A549 (cell line): Measurements from ENCODE around the gene ABCA5.

Experiments used
- CEBPB ChIP-seq, 2 experiments: fragments of >200 bp in 1 of 2; sonication (Bioruptor Twin) in 1 of 2; formaldehyde crosslinking in 1 of 2; IDR thresholded peaks; 2 replicates each; pipeline ENCODE4 v1.6.1; 2012 to 2016
- CTCF ChIP-seq: fragments of >200 bp; sonication (Bioruptor Twin); formaldehyde crosslinking; IDR thresholded peaks from 3 replicates; pipeline ENCODE4 v1.5.1; 2016
- E2F6 ChIP-seq: IDR thresholded peaks from 2 replicates; pipeline ENCODE4 v1.6.1; 2012; ENCODE audit warnings: low read depth, borderline replicate concordance
- MYC ChIP-seq: IDR thresholded peaks from 2 replicates; pipeline ENCODE4 v1.6.1; 2012; ENCODE audit warnings: mild to moderate bottlenecking, inconsistent platforms, low read length, improper control_type of control experiment, borderline replicate concordance
- PHF8 ChIP-seq: fragments of 200-600 bp; sonication (generic); IDR thresholded peaks from 2 replicates; pipeline ENCODE4 v1.6.1; 2016; ENCODE audit warnings: low read depth, mild to moderate bottlenecking, antibody characterized with exemption, moderate library complexity, borderline replicate concordance
- POLR2A ChIP-seq: IDR thresholded peaks from 2 replicates; pipeline ENCODE4 v1.6.1; 2012; ENCODE audit warnings: mild to moderate bottlenecking, low read length
- RFX5 ChIP-seq: fragments of 450-650 bp; IDR thresholded peaks from 2 replicates; pipeline ENCODE4 v1.7.1; 2014; ENCODE audit warnings: antibody characterized with exemption, mild to moderate bottlenecking, moderate library complexity
- TF ChIP-seq, protein P1 (sequence below): IDR thresholded peaks from 2 replicates; pipeline ENCODE4 v1.6.1; 2012
- TF ChIP-seq, protein P2 (sequence below): fragments of 150-350 bp; IDR thresholded peaks from 2 replicates; pipeline ENCODE4 v1.6.1; 2014; ENCODE audit warnings: low read depth, mild to moderate bottlenecking, low read length
- TF ChIP-seq, protein P3 (sequence below): fragments of 200-600 bp; sonication (generic); IDR thresholded peaks from 2 replicates; pipeline ENCODE4 v1.6.1; 2016; ENCODE audit warnings: antibody characterized with exemption, mild to moderate bottlenecking, moderate library complexity

GRCh38 chr17:69236464-69236863, 90.5 kb downstream of the ABCA5 start:
- TF ChIP-seq, protein P1, sequence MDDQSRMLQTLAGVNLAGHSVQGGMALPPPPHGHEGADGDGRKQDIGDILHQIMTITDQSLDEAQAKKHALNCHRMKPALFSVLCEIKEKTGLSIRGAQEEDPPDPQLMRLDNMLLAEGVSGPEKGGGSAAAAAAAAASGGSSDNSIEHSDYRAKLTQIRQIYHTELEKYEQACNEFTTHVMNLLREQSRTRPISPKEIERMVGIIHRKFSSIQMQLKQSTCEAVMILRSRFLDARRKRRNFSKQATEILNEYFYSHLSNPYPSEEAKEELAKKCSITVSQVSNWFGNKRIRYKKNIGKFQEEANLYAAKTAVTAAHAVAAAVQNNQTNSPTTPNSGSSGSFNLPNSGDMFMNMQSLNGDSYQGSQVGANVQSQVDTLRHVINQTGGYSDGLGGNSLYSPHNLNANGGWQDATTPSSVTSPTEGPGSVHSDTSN = no peak
- TF ChIP-seq, protein P2, sequence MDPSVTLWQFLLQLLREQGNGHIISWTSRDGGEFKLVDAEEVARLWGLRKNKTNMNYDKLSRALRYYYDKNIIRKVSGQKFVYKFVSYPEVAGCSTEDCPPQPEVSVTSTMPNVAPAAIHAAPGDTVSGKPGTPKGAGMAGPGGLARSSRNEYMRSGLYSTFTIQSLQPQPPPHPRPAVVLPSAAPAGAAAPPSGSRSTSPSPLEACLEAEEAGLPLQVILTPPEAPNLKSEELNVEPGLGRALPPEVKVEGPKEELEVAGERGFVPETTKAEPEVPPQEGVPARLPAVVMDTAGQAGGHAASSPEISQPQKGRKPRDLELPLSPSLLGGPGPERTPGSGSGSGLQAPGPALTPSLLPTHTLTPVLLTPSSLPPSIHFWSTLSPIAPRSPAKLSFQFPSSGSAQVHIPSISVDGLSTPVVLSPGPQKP = no peak
- TF ChIP-seq CTCF (no peak), POLR2A (no peak), MYC (no peak), CEBPB (IDR thresholded peaks at IDR 0.05) (no peak), E2F6 (no peak), PHF8 (no peak), RFX5 (no peak)
- TF ChIP-seq, protein P3, sequence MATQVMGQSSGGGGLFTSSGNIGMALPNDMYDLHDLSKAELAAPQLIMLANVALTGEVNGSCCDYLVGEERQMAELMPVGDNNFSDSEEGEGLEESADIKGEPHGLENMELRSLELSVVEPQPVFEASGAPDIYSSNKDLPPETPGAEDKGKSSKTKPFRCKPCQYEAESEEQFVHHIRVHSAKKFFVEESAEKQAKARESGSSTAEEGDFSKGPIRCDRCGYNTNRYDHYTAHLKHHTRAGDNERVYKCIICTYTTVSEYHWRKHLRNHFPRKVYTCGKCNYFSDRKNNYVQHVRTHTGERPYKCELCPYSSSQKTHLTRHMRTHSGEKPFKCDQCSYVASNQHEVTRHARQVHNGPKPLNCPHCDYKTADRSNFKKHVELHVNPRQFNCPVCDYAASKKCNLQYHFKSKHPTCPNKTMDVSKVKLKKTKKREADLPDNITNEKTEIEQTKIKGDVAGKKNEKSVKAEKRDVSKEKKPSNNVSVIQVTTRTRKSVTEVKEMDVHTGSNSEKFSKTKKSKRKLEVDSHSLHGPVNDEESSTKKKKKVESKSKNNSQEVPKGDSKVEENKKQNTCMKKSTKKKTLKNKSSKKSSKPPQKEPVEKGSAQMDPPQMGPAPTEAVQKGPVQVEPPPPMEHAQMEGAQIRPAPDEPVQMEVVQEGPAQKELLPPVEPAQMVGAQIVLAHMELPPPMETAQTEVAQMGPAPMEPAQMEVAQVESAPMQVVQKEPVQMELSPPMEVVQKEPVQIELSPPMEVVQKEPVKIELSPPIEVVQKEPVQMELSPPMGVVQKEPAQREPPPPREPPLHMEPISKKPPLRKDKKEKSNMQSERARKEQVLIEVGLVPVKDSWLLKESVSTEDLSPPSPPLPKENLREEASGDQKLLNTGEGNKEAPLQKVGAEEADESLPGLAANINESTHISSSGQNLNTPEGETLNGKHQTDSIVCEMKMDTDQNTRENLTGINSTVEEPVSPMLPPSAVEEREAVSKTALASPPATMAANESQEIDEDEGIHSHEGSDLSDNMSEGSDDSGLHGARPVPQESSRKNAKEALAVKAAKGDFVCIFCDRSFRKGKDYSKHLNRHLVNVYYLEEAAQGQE = no peak
